Stimulated activated CD8-positive, alpha-beta memory T cell treated with anti-CD3 and anti-CD28 coated beads, Interleukin-4, amount 100 ng/mL, for 4 hours (primary cell): ENCODE data around the gene NDUFS6.
A peak's percentile ranks its signal among the peaks of the same experiment; 100 is the strongest.

Source experiments
- DNase-seq, 2 donors: peaks; one replicate each; pipeline ENCODE4 v3.0.0-alpha.2; 2020; ENCODE audit warnings: low read depth in 2 of 2, low spot score in 1 of 2

NDUFS6 gene

GRCh38 chr5:1801222-1801966 is at the start of gene NDUFS6:
Gene NDUFS6, plus strand, starts transcription at chr5:1801407. Its CDS starts 11 bp downstream, at chr5:1801418.
- DNase-seq = peak; percentile 42 to 65

GRCh38 chr5:1751864-1752822 is 49.1 kb upstream of the NDUFS6 start:
- no peak for DNase-seq

DNA sequence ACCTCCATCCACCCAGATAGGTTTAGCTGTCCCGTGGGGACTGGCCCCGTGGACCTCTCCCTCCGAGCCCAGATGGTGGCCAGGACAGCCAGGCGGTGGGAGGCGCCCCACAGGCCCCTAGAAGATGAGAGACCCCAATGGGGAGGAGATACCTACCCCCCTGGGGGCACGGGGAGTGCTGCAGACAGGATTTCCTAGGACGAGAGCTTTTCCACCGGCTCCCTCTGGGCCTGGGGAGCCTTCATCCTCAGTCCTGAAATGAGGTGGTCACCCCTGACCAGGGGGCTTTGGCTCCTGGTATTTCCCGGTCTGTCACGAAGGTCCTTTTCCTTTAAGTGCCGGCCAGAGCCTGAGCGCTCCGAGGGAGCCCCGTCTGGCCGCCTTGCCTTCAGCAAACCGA is 48.3 kb upstream of the NDUFS6 start:
- DNase-seq = no peak

GRCh38 chr5:1753490-1753889 is 47.7 kb upstream of the NDUFS6 start:
- DNase-seq = no peak

DNA sequence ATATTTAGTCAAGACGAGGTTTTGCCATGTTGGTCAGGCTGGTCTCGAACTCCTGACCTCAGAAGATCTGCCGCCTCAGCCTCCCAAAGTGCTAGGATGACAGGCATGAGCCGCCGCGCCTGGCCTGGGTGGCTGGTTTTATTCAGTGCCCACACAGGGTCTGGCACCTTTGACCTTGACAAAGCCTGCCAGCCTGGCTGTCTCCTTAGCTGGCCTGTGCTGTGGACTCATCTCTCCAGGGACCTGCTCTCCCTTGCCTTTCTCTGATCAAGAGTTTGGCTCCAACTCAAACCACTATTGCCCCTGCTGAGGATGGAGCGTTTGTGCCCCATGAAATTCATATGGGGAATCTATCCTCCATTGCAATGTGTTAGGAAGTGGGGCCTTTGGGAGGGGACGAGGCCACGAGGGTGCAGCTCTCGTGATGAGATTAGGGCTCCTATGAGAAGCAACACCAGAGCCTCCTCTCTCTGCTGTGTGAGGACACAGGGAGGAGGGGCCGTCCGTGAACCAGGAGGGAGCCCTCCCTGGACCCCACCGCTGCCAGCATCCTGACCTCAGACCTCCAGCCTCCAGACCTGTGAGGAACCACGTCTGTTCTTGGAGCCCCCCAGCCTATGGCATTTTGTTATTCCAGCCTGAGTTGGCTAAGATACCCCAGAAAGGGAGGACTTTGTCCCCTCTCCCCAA is 46.5 kb upstream of the NDUFS6 start:
- DNase-seq = no peak

DNA sequence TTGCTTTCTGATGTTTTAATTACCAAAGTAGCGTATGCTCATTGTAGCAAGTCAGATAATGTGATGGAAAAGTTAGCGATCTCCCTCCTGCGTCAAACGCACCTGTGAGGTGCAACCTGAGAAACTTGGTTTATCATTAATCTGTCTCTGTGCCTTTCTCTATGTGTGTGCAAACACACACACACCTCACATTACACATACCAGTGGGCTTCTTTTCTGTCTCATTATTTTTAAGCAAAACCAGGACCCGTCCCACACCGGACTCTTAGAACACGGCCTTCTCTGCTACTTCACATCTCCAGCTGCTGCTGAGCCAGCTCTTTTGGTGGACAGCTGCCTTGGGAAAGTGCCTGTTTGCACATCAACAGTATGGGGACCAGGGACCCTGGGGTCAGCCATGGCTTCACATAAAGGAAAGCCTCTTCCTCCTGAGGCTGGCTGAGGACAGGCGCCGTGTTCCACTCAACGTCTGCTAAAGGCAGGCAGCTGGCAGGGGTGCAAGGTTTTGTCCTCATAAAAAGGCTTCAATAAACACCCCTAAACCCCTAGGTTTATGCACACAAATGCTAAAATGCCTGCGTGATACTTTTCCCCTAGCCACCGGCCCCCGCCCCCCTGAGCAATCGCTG is 45.8 kb upstream of the NDUFS6 start:
- DNase-seq = no peak

DNA sequence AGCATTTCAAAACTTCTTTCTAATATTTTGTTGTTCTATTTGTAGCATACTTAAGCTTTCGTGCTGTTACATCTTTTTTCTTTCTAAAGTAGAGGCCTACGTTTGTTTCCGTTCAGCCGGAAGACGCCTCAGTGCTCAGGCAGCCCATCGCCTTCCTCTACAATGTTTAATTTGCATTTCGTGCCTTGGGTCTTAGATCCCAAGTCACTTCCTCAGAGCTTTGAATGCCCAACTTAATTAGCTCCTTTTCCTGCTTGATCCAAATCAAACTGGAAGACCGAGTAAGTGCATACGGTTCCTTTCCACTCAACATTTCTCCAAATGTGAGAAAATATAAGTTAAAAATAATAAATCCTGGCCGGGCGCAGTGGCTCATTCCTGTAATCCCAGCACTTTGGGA is 44.7 kb upstream of the NDUFS6 start:
- DNase-seq = no peak

- DNase-seq = no peak
Measured at GRCh38 chr5:1757511-1757910, 43.7 kb upstream of the NDUFS6 start.

DNA sequence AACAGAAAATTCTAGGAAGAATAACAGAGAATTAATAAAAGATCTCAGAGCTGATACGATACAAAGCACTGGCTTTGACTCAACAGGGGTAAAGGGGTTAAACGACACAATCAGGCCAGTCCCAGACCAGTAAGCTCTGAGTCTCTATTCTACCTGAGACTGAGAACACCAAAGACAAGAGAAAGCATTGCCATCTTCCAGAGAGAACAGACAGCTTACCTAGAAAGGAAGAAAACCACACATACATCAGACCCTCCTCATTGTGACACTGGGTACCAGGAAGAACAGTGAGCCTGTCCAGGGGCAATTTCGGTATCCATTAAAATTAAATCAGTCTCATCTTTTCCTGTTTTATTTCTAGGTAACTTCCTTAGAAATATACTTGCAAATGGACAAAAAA is 42.6 kb upstream of the NDUFS6 start:
- DNase-seq = no peak

DNA sequence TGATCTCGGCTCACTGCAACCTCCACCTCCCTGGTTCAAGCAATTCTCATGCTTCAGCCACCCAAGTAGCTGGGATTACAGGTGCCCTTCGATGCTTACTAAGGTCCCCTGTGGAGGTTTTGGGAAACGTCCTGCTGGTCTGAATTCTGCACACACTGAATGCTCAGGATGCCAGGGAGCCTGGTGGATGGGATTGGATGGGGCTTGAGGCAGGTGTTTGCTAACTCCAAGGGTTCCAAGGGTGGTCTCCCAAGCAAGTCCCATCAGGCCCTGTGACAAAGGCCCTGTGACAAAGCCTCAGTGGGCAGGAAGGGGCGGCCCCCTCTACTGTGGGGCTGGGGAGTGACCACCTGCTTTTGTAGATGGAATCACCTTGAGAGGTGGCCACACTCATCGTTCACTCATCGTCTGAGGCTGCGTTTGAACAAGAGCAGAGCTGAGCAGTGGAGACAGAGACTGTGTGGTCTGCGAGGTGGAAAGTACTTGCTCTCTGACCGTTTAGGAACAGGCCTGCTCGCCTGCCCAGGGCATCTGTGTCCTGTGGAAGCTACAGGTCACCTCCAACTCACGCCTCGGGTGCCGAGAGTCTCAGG is 41.7 kb upstream of the NDUFS6 start:
- DNase-seq = no peak

DNA sequence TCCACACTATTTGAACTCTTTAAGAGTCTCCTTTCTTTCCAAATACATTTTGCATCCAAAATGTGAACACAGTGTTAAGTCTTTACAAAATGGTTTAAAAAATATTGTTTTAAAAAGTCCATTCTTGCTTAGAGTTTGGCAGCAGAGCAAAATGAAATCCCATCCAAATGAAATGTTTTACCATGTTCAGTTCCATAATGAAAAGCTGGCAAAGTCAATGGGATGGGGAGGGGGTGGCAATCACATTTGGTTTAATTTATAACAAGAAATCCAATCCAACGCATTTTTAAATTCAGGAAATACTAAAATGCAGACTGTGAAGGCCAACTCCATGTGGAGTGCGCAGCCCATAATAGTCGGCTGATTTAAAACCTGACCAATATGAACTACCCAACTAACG is 41.0 kb upstream of the NDUFS6 start:
- no peak for DNase-seq

DNA sequence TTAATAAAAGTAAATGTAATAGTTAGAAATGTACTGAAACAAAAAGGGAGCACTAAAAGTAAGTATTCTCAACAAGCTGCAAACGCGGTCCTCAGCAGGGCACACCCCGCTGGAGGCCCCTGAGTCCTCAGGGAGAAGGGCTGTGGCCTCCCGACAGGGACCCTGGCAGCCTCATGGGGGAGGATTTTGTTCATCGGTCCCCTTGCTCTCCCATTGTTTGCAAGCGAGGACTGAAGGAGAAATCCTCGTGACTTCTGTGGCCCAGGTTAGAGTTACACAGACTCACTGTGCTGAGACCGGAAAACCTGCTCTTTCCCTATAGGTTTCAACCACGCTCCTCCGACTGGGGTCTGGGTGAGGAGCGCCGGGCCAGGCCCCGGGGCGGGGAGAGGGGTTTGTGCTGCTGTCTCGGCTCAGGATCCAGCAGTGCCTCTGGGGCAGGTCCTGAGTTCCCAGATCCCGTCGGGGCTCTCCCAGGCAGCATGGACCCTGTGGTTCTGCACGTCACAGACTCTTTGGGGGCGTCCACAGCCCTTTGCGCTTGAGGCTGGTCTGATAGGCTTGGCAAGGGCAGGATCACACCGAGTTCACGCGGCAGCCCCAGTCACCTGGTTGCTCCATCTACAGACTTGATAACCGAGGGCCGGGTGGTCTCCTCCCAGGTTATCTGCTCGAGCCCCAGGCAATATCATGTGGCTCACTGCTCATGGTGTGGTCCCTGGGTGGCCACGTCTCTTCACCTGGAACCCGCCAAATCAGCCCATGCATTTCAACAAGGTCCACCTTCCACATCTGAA is 40.4 kb upstream of the NDUFS6 start:
- no peak for DNase-seq

DNA sequence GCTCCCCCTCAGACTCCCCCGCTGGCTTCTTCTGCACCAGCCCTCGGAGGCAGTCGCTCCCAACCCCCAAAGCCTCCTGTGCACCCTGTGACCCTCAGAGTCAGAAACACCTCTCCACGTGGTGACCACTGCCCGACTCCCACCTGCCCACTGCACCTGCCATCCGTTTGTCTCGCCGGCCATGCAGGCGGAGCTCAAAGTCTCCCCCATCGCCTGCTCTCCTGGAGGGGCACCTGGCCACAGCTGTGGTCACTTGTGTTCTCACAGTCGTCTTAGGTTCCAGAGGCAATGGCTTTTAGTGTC is 39.8 kb upstream of the NDUFS6 start:
- DNase-seq = no peak

DNA sequence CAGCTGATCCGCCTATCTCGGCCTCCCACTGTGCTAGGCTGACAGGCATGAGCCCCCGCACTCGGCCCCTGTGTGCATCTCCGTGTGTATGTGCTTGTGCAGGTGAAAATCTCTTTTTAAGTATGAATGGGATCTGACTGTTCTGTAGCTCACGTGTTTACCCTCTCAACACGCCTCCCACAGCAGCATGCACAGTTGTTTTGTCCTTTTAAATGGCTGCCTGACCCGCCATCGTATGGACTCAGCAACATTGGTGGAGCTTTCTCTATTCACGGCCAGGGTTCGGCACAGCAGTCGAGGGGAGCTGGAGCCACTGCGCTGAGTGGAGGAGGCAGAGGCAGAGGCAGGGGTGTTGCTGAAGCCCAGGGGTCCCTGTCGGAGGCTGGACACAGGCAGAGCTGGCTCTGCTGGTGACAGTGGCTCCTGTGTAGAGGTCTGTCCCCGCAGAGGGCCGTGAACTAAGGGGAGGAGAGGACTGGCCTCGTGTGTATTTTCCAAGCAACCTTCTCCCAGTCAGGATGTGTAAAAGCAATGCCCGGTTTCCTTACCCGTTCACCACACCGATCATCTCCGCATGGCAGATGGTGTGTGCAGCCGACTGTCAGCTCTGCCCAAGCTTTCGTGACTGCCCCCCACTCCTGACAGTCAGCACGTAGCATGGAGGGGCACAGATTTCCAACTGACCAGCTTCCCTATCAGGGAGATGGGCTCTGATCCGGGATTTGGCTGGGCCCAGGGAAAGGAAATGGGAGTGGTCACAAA is 38.9 kb upstream of the NDUFS6 start:
- DNase-seq = no peak

DNA sequence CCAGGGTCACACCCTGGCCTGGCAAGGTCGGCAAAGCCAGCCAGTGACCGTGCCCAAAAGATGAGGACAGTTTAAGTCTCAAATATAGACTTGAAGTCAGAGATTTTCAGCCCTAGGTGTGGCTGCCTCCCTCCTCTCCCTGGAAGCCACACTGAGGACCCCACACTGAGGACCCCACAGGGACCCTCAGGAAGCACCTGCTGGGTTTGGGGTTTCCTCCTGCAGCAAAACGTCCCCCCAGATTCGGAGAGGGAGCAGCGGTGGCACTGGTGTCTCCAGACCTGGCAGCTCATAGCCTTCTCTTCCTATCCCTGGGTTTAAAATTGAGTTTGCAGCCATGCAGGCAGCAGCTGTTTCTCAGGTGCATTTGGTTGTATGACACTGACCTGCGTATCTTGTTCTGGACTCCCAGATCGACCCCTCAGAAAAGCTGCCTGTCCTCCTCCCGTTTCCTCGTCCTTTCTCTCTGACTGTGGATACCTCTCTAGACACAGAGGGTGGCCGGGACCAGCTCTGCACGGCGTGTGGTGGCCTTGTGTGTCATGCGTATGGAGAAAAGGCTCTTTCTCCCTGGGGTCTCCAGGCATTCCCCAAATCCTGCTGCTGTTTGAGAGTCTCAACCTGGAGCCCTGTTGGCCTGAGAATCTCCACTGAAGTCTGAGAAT is 38.2 kb upstream of the NDUFS6 start:
- DNase-seq = no peak

DNA sequence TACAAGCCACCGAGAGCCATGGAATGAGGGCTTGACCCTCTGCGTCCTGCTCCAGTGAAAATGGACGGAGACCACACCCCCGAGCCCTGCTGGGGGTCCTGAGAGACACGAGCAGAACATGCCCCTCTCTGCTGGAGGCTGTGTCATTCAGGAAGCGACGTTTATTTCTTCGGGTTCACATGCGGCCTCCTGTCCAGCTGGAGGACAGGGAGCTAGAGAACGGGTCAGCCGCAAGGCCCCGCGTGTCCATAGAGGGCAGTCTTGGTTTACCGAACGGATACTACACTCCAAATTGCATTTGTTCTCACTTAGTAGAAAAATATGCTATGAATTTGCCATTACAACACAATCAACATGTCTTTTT is 37.7 kb upstream of the NDUFS6 start:
- DNase-seq = no peak

DNA sequence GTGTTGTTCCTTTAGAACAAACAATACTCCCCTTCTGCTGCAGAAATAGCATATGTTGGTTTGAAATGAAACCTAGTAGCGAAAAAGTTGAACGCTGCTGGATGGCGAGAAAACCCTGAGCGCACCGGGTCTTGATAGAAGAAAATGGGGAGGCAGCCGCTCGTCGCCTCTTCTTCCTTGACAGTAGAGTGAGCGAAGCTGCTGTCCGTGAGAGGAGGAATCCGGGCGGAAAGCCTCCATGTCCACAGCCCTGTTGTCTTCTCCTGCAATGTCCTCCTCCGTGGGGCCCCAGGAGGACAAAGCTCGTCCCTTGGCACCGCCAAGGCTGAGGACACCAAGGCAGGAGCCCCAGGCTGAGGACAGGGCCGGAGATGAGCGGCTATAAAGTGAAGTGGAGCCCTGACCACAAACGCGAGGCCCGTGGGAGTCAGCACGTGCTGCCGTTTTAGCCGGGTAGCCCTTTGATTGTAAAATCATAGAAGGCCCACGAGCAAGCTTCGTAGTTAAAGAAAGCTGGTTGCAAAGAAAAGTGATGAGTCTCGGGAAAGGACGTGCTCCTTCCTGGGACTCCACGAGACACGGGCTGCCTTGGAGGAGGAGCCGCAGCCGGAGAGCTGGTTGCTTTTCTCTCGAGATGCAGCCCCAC is 37.1 kb upstream of the NDUFS6 start:
- no peak for DNase-seq

GRCh38 chr5:1764606-1764960 is 36.6 kb upstream of the NDUFS6 start:
- DNase-seq = no peak
